Activated naive CD8-positive, alpha-beta T cell treated with anti-CD3 and anti-CD28 coated beads for 36 hours (primary cell): Measurements from ENCODE around the gene PRKAR1B. TPM values are rescaled to one million over a fixed set of nuclear protein-coding genes. Genes with fewer than 3 reads are reported as not detected.

Experiments
- DNase-seq: peaks from one replicate; pipeline ENCODE4 v3.0.0; 2021
- H3K27ac Mint-ChIP-seq: one replicate; pipeline ENCODE4 v1.8.0; 2022; ENCODE audit warnings: mild to moderate bottlenecking, moderate library complexity, mixed read lengths
- H3K27me3 Mint-ChIP-seq: one replicate; pipeline ENCODE4 v1.8.0; 2022; ENCODE audit warnings: mild to moderate bottlenecking, mixed read lengths
- H3K36me3 Mint-ChIP-seq: one replicate; pipeline ENCODE4 v1.8.0; 2021; ENCODE audit warnings: mild to moderate bottlenecking, mixed read lengths
- H3K4me1 Mint-ChIP-seq: one replicate; pipeline ENCODE4 v1.8.0; 2021; ENCODE audit warnings: mixed read lengths
- H3K4me3 Mint-ChIP-seq: one replicate; pipeline ENCODE4 v1.8.0; 2022; ENCODE audit warnings: mild to moderate bottlenecking, moderate library complexity, mixed read lengths
- H3K9me3 Mint-ChIP-seq: one replicate; pipeline ENCODE4 v1.8.0; 2022; ENCODE audit warnings: mixed read lengths
- total RNA-seq, 2 experiments: library from RNA; stranded (reverse); gene quantifications; one replicate each; pipeline ENCODE4 v1.2.3, GENCODE V29; 2021

Gene PRKAR1B
- total RNA-seq, 2 experiments from 2014 or later: 38.1 to 40.2 TPM

- Mint-ChIP-seq H3K4me3 (no peak overlapping the region), H3K4me1 (no peaks in the 10 kb centered on the region), H3K27me3 (no peaks in the 10 kb centered on the region), H3K36me3 (peaks cover 21% of the 10 kb centered on the region), H3K27ac (no peak overlapping the region), H3K9me3 (no peaks in the 10 kb centered on the region)
- DNase-seq: no peak
These were observed 155.9 kb downstream of the PRKAR1B start for GRCh38 chr7:571096-571717.

GRCh38 chr7:570801-571070 lies 156.3 kb downstream of the PRKAR1B start:
- Mint-ChIP-seq H3K4me3 (no peak overlapping the region), H3K36me3 (peaks cover 17% of the 10 kb centered on the region), H3K27me3 (no peaks in the 10 kb centered on the region), H3K27ac (no peak overlapping the region), H3K9me3 (no peaks in the 10 kb centered on the region), H3K4me1 (no peaks in the 10 kb centered on the region)
- DNase-seq: no peak

- Mint-ChIP-seq H3K9me3 (no peaks in the 10 kb centered on the region), H3K4me3 (no peak overlapping the region), H3K36me3 (peaks cover 13% of the 10 kb centered on the region), H3K27me3 (no peaks in the 10 kb centered on the region), H3K4me1 (no peaks in the 10 kb centered on the region), H3K27ac (no peak overlapping the region)
- no peak for DNase-seq
These were observed 156.9 kb downstream of the PRKAR1B start for GRCh38 chr7:569996-570800.

DNA sequence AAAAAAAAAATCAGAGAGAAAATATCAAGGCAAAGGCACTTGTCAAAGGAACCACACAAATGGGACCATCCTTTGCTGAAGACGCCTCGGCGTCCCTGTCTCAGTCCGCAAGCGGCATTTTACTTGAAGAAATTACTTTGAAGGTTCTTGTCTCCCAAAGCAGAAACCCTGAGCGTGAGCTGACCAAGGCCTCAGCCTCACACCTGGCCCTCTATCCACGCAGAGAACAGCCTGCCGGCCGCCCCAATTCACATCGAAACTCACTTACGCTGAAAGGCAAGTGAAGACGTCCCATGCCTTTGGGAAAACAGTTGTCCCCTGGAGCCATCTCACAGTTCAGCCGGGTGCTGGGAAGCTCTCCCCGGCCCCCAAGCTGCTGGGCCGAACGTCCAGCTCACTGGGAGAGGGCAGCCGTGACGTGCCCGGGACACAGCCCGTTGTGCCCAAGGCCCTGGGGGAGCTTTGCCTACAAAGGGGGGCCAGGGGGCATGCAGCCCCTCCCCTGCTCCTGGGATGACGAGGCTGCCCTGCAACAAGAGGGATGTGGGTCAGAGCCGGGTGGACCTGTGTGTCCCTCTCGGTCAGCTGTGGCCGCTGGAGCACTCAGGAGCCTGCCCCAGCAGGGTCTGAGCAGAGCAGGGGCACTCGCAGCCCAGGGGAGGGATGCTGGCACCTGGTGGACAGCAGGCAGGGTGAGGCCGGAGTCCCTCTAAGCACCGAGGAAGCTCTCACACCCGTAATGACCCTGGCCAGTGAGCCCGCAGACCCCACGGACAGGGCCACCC lies 157.8 kb downstream of the PRKAR1B start:
- Mint-ChIP-seq H3K27me3 (no peaks in the 10 kb centered on the region), H3K27ac (no peak overlapping the region), H3K4me1 (no peaks in the 10 kb centered on the region), H3K36me3 (peaks cover 6% of the 10 kb centered on the region), H3K4me3 (no peak overlapping the region), H3K9me3 (no peaks in the 10 kb centered on the region)
- no peak for DNase-seq

GRCh38 chr7:568031-568951 lies 158.8 kb downstream of the PRKAR1B start:
- H3K36me3 Mint-ChIP-seq: peaks cover 6% of the 10 kb centered on the region
- no peaks in the 10 kb centered on the region for H3K27me3 Mint-ChIP-seq
- H3K9me3 Mint-ChIP-seq: no peaks in the 10 kb centered on the region
- no peak overlapping the region for H3K4me3 Mint-ChIP-seq
- H3K4me1 Mint-ChIP-seq: no peaks in the 10 kb centered on the region
- H3K27ac Mint-ChIP-seq: no peak overlapping the region
- no peak for DNase-seq

DNA sequence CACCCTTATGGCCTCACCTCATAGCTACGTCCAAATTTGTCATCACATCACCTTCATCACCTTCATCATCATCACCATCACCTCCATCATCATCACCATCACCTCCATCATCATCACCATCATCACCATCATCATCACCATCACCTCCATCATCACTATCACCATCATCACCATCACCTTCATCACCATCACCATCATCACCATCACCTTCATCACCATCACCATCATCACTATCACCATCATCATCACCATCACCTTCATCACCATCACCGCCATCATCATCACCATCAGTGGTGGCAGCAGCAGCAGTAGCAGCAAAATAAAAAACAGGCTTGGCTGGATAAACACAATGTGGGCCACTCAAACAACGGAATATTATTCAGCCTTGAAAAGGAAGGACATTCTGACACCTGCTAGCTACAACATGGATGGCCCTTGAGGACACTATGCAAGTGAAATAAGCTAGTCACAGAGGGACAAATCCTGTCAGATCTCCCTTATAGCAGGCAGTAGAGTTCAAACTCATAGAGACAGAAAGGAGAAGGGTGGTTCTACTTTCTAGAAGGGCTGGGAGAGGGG lies 159.7 kb downstream of the PRKAR1B start:
- Mint-ChIP-seq H3K36me3 (peaks cover 6% of the 10 kb centered on the region), H3K4me1 (peaks cover 3% of the 10 kb centered on the region), H3K4me3 (no peak overlapping the region), H3K9me3 (no peaks in the 10 kb centered on the region), H3K27ac (no peak overlapping the region), H3K27me3 (no peaks in the 10 kb centered on the region)
- DNase-seq: no peak

GRCh38 chr7:566100-566499 lies 161.0 kb downstream of the PRKAR1B start:
- Mint-ChIP-seq H3K27ac (no peak overlapping the region), H3K4me3 (no peak overlapping the region), H3K27me3 (no peaks in the 10 kb centered on the region), H3K36me3 (peaks cover 8% of the 10 kb centered on the region), H3K4me1 (peaks cover 4% of the 10 kb centered on the region), H3K9me3 (no peaks in the 10 kb centered on the region)
- DNase-seq: no peak

DNA sequence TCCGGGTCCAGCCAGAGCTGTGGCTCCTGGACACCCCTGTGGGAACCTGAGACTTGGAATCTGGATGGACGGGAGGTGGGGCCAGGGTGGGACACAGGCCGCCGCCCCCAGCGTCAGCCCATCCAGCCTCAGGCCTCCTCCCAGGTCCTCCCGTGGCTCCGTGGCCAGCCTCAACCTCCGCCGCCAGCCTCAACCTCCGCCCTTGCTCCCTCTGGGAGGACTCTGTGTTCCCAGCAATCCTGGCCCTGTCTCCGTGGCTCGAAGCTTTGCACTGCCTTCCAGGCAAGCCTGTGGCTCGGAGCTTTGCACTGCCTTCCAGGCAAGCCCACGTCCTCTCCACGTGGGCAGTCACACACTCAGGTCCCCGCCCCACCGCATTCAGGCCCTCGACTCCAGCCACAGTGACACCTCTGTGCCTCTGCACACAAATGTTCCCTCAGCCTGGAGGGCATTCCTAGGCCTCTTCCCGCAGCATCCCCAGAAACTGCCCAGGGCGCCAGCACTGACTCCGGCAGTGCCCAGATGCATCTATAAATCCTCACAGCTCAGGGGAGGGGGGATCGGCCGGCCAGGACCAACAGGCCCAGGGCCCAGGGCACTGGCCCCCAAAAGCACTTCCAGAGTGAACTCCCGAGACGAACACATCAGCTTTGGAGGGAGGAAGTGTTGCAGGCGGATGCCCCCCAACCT lies 162.8 kb downstream of the PRKAR1B start:
- Mint-ChIP-seq H3K4me1 (peaks cover 4% of the 10 kb centered on the region), H3K36me3 (peaks cover 14% of the 10 kb centered on the region), H3K27ac (no peak overlapping the region), H3K4me3 (no peak overlapping the region), H3K27me3 (no peaks in the 10 kb centered on the region), H3K9me3 (no peaks in the 10 kb centered on the region)
- DNase-seq: no peak

DNA sequence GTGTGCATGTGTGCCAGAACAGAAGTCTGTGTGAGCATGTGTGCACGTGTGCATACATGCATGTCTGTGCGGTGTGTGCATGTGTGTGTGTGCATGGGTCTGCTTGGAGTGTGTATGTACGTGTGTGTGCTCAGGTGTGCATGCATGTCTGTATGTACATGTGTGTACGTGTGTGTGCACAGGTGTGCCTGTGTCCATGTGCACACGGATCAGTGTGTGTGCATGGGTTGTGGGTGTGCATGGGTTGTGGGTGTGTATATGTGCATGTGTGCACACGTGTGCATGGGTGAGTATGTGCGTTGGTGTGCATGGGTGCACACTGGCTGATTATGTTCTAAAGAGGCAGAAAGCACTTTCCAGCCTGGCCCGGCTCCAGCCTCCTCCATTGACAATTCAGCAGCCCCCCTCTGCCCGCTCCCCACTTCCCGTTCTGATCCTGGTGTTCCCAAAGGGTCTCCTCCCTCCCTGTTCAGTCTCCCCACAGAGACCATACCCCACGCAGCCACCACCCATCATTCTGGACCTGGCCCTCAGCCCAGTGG lies 163.4 kb downstream of the PRKAR1B start:
- H3K4me1 Mint-ChIP-seq: peaks cover 4% of the 10 kb centered on the region
- no peaks in the 10 kb centered on the region for H3K27me3 Mint-ChIP-seq
- H3K36me3 Mint-ChIP-seq: peaks cover 12% of the 10 kb centered on the region
- no peak overlapping the region for H3K27ac Mint-ChIP-seq
- DNase-seq: no peak
- no peak overlapping the region for H3K4me3 Mint-ChIP-seq
- H3K9me3 Mint-ChIP-seq: no peaks in the 10 kb centered on the region

DNA sequence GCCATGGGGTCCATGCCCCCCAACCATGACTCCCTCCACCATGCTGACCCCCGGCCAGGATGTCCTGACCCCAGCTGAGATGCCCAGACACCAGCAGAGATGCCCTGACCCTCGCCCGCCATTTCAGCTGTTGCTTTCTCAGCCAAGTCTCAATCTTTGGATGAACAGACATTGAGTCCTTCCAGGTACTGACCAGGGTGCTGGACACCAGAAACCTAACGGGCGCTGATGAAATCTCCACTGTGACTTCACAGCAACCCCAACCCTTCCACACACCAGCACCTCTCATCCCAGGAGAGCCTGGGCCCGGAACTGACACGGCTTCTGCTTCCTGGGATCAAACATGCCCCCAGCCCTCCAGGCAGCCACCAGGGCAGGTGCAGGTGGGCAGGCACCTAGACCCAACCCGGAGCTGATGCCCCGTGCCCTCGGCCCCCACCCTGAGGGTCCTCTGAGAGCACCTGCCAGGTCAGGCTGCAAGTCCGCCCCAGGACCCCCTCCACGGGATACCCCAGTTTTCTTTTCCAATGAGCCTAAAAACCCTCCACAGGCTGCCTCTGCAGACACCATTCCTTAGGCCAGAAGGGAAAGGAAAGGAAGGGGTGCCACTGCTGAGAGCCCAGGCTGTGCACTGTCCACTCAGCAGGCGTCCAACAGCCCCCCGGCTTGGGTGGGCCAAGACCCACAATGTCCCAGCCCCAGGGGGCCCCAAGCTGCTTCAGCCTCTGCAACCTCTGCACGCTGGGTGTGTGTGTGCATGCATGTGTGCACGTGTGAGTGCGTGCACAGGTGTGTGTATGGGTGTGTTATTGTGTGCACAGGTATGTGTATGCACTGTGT lies 164.1 kb downstream of the PRKAR1B start:
- no peak for DNase-seq
- Mint-ChIP-seq H3K4me3 (no peak overlapping the region), H3K4me1 (peaks cover 4% of the 10 kb centered on the region), H3K9me3 (no peaks in the 10 kb centered on the region), H3K27ac (no peak overlapping the region), H3K36me3 (peaks cover 8% of the 10 kb centered on the region), H3K27me3 (no peaks in the 10 kb centered on the region)

DNA sequence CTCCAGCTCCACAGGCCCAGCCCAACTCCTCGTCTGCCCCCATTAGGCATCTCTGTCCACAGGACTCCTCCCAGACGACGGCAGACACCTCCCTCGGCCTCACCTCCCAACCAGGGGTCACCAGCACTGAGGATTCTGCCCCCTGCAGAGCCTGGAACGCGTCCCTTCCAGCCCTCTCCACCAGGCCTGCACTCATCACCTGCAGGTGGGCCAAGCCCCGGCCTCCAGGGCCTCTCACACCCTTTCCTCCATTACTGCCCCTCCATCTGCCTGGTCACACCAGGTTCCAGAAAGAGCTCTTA lies 164.8 kb downstream of the PRKAR1B start:
- H3K27ac Mint-ChIP-seq: no peak overlapping the region
- DNase-seq: no peak
- H3K4me3 Mint-ChIP-seq: no peak overlapping the region
- H3K27me3 Mint-ChIP-seq: no peaks in the 10 kb centered on the region
- no peaks in the 10 kb centered on the region for H3K9me3 Mint-ChIP-seq
- H3K36me3 Mint-ChIP-seq: peaks cover 12% of the 10 kb centered on the region
- H3K4me1 Mint-ChIP-seq: peaks cover 4% of the 10 kb centered on the region

DNA sequence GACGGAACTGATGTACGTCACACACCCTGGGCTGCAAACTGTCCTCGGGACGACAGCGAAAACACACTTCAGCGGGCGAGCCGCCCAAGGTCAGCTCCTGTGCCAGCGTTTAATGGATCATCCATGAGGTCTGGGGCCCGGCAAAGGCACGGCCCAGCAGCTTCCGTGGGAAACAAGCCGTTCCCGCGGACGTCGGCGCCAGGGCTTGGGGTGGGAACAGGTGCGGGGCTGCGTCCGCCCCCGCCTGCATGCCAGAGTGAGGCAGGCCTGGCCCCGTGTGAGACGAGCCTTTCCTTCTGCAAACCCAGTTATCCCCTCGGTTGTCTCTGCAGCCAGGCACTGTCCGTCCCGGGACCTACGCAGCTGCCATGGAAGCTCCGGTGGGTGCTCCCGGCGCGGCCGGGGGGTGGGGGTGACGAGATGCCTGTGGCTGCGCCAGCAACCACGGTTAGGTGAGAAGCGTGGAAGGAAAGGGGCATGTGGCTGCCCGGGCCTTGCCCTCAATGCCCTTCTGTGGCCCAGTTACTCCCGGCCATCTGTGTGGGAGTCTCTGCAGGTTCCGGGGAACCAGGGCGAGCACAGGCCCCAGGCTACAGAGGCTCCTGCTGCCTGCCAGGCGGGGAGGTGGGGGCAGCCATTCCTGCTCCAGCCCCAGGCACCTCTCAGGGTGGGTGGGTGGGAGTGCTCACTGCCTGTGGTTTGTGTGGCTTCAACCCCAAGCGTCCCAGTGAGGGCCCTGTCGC lies 165.3 kb downstream of the PRKAR1B start:
- no peak overlapping the region for H3K27ac Mint-ChIP-seq
- peaks cover 4% of the 10 kb centered on the region for H3K4me1 Mint-ChIP-seq
- no peak overlapping the region for H3K4me3 Mint-ChIP-seq
- no peaks in the 10 kb centered on the region for H3K27me3 Mint-ChIP-seq
- DNase-seq: no peak
- no peaks in the 10 kb centered on the region for H3K9me3 Mint-ChIP-seq
- H3K36me3 Mint-ChIP-seq: peaks cover 12% of the 10 kb centered on the region
